GM06990 (cell line): ENCODE measurements around the gene SF3B1.
A peak's percentile ranks its signal among the peaks of the same experiment; 100 is the strongest.
"Not testable (repeated sequence)": the region's sequence is repeated elsewhere in the genome, so short reads cannot be mapped to it uniquely, and the experiment has no call there.

Source experiments
- DNase-seq: peaks from one replicate; pipeline ENCODE4 v3.0.0-alpha.2; 2011; ENCODE audit not compliant: insufficient read length; ENCODE audit errors: extremely low read depth
- H3K27me3 ChIP-seq: replicated peaks from 2 replicates; pipeline ENCODE4 v1.6.0; 2011; ENCODE audit warnings: low read length; ENCODE audit not compliant: control insufficient read depth, insufficient read depth
- H3K36me3 ChIP-seq: 2 replicates; pipeline ENCODE4 v1.5.1; 2011; ENCODE audit warnings: low read length; ENCODE audit not compliant: control insufficient read depth, insufficient read depth
- H3K4me3 ChIP-seq: replicated peaks from 2 replicates; pipeline ENCODE4 v1.5.1; 2011; ENCODE audit warnings: low read depth, mild to moderate bottlenecking, control low read depth, low read length
- CTCF ChIP-seq: IDR thresholded peaks from 2 replicates; pipeline ENCODE4 v1.5.1; 2011; ENCODE audit warnings: low read length, control low read depth, mild to moderate bottlenecking, inconsistent platforms; ENCODE audit not compliant: insufficient read depth, poor library complexity, severe bottlenecking

Gene SF3B1

GRCh38 chr2:197434541-197435513 is at the start of gene SF3B1:
Gene SF3B1, minus strand, starts transcription at chr2:197435028. Its CDS starts 29 bp downstream, at chr2:197434999.
- Histone ChIP-seq H3K4me3 (peak within 1 kb of the TSS; percentile 96), H3K27me3 (no peaks in the 10 kb centered on the region), H3K36me3 (no peaks in the 10 kb centered on the region)
- no peak for TF ChIP-seq CTCF
- peak; percentile 100 for DNase-seq

GRCh38 chr2:197484248-197484647 is 49.4 kb upstream of the SF3B1 start:
- not testable (repeated sequence) for H3K4me3 ChIP-seq, H3K36me3 ChIP-seq, DNase-seq, H3K27me3 ChIP-seq

GRCh38 chr2:197480165-197481036 is 45.6 kb upstream of the SF3B1 start:
- DNase-seq, result no peak
- no peak for TF ChIP-seq CTCF
- H3K4me3 ChIP-seq, result no peak overlapping the region
- H3K27me3 ChIP-seq, result no peaks in the 10 kb centered on the region
- peaks cover 9% of the 10 kb centered on the region for H3K36me3 ChIP-seq

- no peak for TF ChIP-seq CTCF
- H3K4me3 ChIP-seq, result no peak overlapping the region
- peaks cover 10% of the 10 kb centered on the region for H3K36me3 ChIP-seq
These were observed 43.0 kb upstream of the SF3B1 start for GRCh38 chr2:197477797-197478196.

GRCh38 chr2:197472166-197472565 is 37.3 kb upstream of the SF3B1 start:
- TF ChIP-seq CTCF, result no peak
- H3K27me3 ChIP-seq, result no peaks in the 10 kb centered on the region
- peaks cover 12% of the 10 kb centered on the region for H3K36me3 ChIP-seq
- DNase-seq, result no peak
- no peak overlapping the region for H3K4me3 ChIP-seq

More at GRCh38 chr2:197477797-197478196, 43.0 kb upstream of the SF3B1 start:
- no peak for DNase-seq
- H3K27me3 ChIP-seq, result no peaks in the 10 kb centered on the region

- no peak for TF ChIP-seq CTCF
- Histone ChIP-seq H3K36me3 (peaks cover 11% of the 10 kb centered on the region), H3K27me3 (no peaks in the 10 kb centered on the region), H3K4me3 (no peak overlapping the region)
- no peak for DNase-seq
These were observed 29.3 kb upstream of the SF3B1 start for GRCh38 chr2:197464175-197464574.
